ENCODE data around the gene TSR3.

Gene TSR3

GRCh38 chr16:1333149-1333812 is 18.4 kb downstream of the TSR3 start, which contains the start of gene BAIAP3:
Gene BAIAP3 (plus strand): TSS chr16:1333645. CDS start chr16:1338550, 4,905 bp downstream.
- H3K36me3 ChIP-seq (ENCODE audit: control insufficient read depth in 1 of 2, insufficient read depth in 2 of 2, low read depth in 1 of 2, low read length in 2 of 2): no peaks in the 10 kb centered on the region
- peak within 1 kb of the TSS in 1 of 2 experiments; percentile 77 for H3K4ac ChIP-seq (ENCODE audit: low read depth in 1 of 2, low read length in 2 of 2)
- DNase-seq: peak; percentile 44
- no peak within 1 kb of the TSS for H2BK5ac ChIP-seq (ENCODE audit: low read depth, low read length, poor library complexity, severe bottlenecking)
- H4K91ac ChIP-seq (ENCODE audit: low read length): peak within 1 kb of the TSS; percentile 70
- H3K9me3 ChIP-seq (ENCODE audit: control insufficient read depth, low read length): no peaks in the 10 kb centered on the region
- H2AK5ac ChIP-seq (ENCODE audit: low read length, severe bottlenecking): no peak within 1 kb of the TSS
- no peak within 1 kb of the TSS for H3K9ac ChIP-seq (ENCODE audit: low read length)
- peak within 1 kb of the TSS; percentile 74 for H2BK120ac ChIP-seq (ENCODE audit: low read depth, low read length)
- no peak within 1 kb of the TSS for H3K27ac ChIP-seq (ENCODE audit: low read length, poor library complexity, severe bottlenecking)
- H3K4me1 ChIP-seq (ENCODE audit: control insufficient read depth, insufficient read depth, low read depth, low read length): peaks cover 28% of the 10 kb centered on the region
- peak within 1 kb of the TSS in 1 of 2 experiments; percentile 37 for H2BK12ac ChIP-seq (ENCODE audit: low read length in 2 of 2)
- H3K18ac ChIP-seq (ENCODE audit: low read depth in 1 of 2, low read length in 2 of 2): peak within 1 kb of the TSS; percentile 74 to 83
- peak within 1 kb of the TSS; percentile 20 for H3K4me2 ChIP-seq (ENCODE audit: low read length, poor library complexity, severe bottlenecking)
- peak within 1 kb of the TSS in 1 of 2 experiments; percentile 67 for H3K23ac ChIP-seq (ENCODE audit: low read length in 2 of 2)
- H3K27me3 ChIP-seq (ENCODE audit: control insufficient read depth in 1 of 2, insufficient read depth in 1 of 2, low read length in 2 of 2): peaks cover 71 to 72% of the 10 kb centered on the region in 2 experiments
- H3K79me1 ChIP-seq (replicated peaks; ENCODE audit: low read length, poor library complexity, severe bottlenecking): no peaks in the 10 kb centered on the region
- no peak within 1 kb of the TSS for H3K14ac ChIP-seq (ENCODE audit: low read length in 2 of 2)
- peak within 1 kb of the TSS; percentile 77 for H4K8ac ChIP-seq (ENCODE audit: low read length)
- peak within 1 kb of the TSS; percentile 95 for H2BK15ac ChIP-seq (ENCODE audit: low read depth, poor library complexity, severe bottlenecking)
- 9% methylated on average over 40 of the region's 83 CpGs for WGBS
- peak within 1 kb of the TSS; percentile 18 for H2AFZ ChIP-seq (ENCODE audit: low read depth, low read length)
- peak within 1 kb of the TSS in 1 of 2 experiments; percentile 38 for H3K4me3 ChIP-seq (ENCODE audit: insufficient read depth in 1 of 2, low read depth in 1 of 2, low read length in 2 of 2)

DNA sequence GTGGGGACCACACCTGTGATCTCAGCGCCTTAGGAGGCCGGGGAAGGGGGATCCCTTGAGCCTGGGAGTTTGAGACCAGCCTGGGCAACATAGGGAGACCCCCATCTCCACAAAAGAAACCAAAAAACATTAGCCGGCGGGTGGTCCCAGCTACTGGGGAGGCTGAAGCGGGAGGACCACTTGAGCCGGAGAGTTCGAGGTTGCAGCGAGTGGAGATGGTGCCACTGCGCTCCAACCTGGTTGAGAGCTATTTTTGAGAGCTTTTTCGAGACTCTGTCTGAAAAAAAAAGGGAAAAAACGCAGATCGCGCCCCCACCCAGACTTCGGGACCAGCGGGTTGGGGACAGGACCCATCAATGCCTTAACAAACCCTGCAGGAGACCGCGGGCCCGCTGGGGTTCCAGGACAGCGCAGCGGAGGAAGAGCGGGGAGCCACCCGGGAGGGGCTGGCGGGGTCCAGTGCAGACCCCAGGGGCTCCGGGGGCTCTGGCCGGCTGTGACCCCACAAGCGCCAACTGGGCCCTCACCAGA is 19.0 kb downstream of the TSR3 start:
- Histone ChIP-seq H3K9ac (ENCODE audit: low read length) (no peak overlapping the region), H3K79me1 (replicated peaks; ENCODE audit: low read length, poor library complexity, severe bottlenecking) (no peaks in the 10 kb centered on the region), H3K4me1 (ENCODE audit: control insufficient read depth, insufficient read depth, low read depth, low read length) (peaks cover 27% of the 10 kb centered on the region), H2BK12ac (ENCODE audit: low read length in 2 of 2) (peak overlapping the region in 1 of 2 experiments; percentile 29), H4K8ac (ENCODE audit: low read length) (peak overlapping the region; percentile 73), H2BK15ac (ENCODE audit: low read depth, poor library complexity, severe bottlenecking) (peak overlapping the region; percentile 95), H3K18ac (ENCODE audit: low read depth in 1 of 2, low read length in 2 of 2) (peak overlapping the region; percentile 44 to 74), H3K27ac (ENCODE audit: low read length, poor library complexity, severe bottlenecking) (no peak overlapping the region), H2AFZ (ENCODE audit: low read depth, low read length) (peak overlapping the region; percentile 15), H2AK5ac (ENCODE audit: low read length, severe bottlenecking) (no peak overlapping the region), H3K36me3 (ENCODE audit: control insufficient read depth in 1 of 2, insufficient read depth in 2 of 2, low read depth in 1 of 2, low read length in 2 of 2) (peaks cover 0 to 2% of the 10 kb centered on the region in 2 experiments), H3K9me3 (ENCODE audit: control insufficient read depth, low read length) (no peaks in the 10 kb centered on the region), H3K14ac (ENCODE audit: low read length in 2 of 2) (no peak overlapping the region), H2BK120ac (ENCODE audit: low read depth, low read length) (peak overlapping the region; percentile 74), H3K27me3 (ENCODE audit: control insufficient read depth in 1 of 2, insufficient read depth in 1 of 2, low read length in 2 of 2) (peaks cover 66 to 69% of the 10 kb centered on the region in 2 experiments), H3K4me3 (ENCODE audit: insufficient read depth in 1 of 2, low read depth in 1 of 2, low read length in 2 of 2) (no peak overlapping the region), H4K91ac (ENCODE audit: low read length) (peak overlapping the region; percentile 83), H3K4me2 (ENCODE audit: low read length, poor library complexity, severe bottlenecking) (no peak overlapping the region), H3K4ac (ENCODE audit: low read depth in 1 of 2, low read length in 2 of 2) (peak overlapping the region; percentile 60 to 77), H2BK5ac (ENCODE audit: low read depth, low read length, poor library complexity, severe bottlenecking) (no peak overlapping the region), H3K23ac (ENCODE audit: low read length in 2 of 2) (no peak overlapping the region)
- 19% methylated on average over 23 of the region's 26 CpGs for WGBS
- DNase-seq: no peak

DNA sequence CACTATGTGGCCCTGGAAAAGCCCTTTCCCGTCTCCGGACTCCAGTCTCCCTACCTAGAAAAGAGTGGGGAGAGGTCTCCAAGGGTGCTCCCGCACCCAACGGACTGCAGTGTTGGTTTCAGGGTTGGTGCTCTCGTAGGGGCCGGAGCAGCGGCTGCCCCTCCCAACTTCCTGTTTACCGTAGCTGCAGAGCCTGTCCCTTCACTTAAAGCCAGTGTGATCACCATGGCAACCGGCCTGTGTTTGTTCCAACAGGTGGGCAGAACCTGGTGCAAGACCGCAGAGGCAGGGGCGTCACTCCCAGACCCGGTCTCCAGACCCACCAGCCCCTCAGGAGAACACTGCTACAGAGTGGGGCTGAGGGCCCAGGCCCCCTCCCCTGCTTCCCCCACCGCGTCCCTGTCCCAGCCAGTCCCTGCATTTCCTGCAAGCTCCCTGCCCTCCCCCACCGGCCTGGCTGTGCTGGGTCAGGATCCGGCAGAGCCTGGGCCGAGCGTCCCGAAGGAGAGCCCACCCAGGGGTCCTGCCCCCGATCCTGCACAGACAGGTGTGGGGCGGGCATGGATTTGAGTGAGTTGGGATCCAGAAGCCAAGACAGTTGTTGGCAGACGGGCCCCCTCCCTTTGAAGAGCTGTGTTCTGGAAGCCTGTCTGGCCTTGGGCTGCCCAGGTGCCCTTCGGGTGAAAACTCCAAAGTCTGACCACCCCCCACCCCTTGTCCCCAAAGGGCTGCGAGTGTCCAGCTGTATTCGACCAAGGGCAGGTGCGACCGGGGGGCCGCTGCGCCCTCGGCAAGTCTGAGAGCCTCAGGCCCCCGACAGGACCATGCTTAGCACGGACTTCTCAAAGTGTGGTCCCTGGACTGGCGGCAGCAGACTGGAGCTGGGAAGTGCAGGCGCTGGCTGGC is 19.7 kb downstream of the TSR3 start:
- Histone ChIP-seq H3K27me3 (ENCODE audit: control insufficient read depth in 1 of 2, insufficient read depth in 1 of 2, low read length in 2 of 2) (peaks cover 62 to 63% of the 10 kb centered on the region in 2 experiments), H3K14ac (ENCODE audit: low read length in 2 of 2) (no peak overlapping the region), H2BK15ac (ENCODE audit: low read depth, poor library complexity, severe bottlenecking) (peak overlapping the region; percentile 70), H3K4me2 (ENCODE audit: low read length, poor library complexity, severe bottlenecking) (peak overlapping the region; percentile 24), H3K36me3 (ENCODE audit: control insufficient read depth in 1 of 2, insufficient read depth in 2 of 2, low read depth in 1 of 2, low read length in 2 of 2) (peaks cover 0 to 9% of the 10 kb centered on the region in 2 experiments), H2BK5ac (ENCODE audit: low read depth, low read length, poor library complexity, severe bottlenecking) (no peak overlapping the region), H3K4me1 (ENCODE audit: control insufficient read depth, insufficient read depth, low read depth, low read length) (peaks cover 27% of the 10 kb centered on the region), H4K91ac (ENCODE audit: low read length) (peak overlapping the region; percentile 83), H2AFZ (ENCODE audit: low read depth, low read length) (no peak overlapping the region), H3K79me1 (replicated peaks; ENCODE audit: low read length, poor library complexity, severe bottlenecking) (no peaks in the 10 kb centered on the region), H4K8ac (ENCODE audit: low read length) (peak overlapping the region; percentile 96), H3K27ac (ENCODE audit: low read length, poor library complexity, severe bottlenecking) (no peak overlapping the region), H2BK120ac (ENCODE audit: low read depth, low read length) (peak overlapping the region; percentile 86), H3K23ac (ENCODE audit: low read length in 2 of 2) (no peak overlapping the region), H3K4me3 (ENCODE audit: insufficient read depth in 1 of 2, low read depth in 1 of 2, low read length in 2 of 2) (no peak overlapping the region), H3K9ac (ENCODE audit: low read length) (no peak overlapping the region), H2BK12ac (ENCODE audit: low read length in 2 of 2) (peak overlapping the region; percentile 79 to 87), H2AK5ac (ENCODE audit: low read length, severe bottlenecking) (no peak overlapping the region), H3K9me3 (ENCODE audit: control insufficient read depth, low read length) (no peaks in the 10 kb centered on the region), H3K4ac (ENCODE audit: low read depth in 1 of 2, low read length in 2 of 2) (peak overlapping the region; percentile 71 to 93), H3K18ac (ENCODE audit: low read depth in 1 of 2, low read length in 2 of 2) (peak overlapping the region; percentile 44 to 90)
- WGBS: 6% methylated on average over 33 of the region's 34 CpGs
- DNase-seq: peak; percentile 93
